CD14-positive monocyte (primary cell): ENCODE results near the gene CTSA. TPM values are rescaled to one million over a fixed set of nuclear protein-coding genes. Genes with fewer than 3 reads are reported as not detected.

Source experiments
- DNase-seq, 3 donors: peaks; one replicate each; pipeline ENCODE4 v3.0.0-alpha.2; 2011 to 2022
- H2AFZ ChIP-seq: 2 replicates; pipeline ENCODE4 v1.6.0; 2012; ENCODE audit warnings: mild to moderate bottlenecking, low read depth, low read length, inconsistent platforms; ENCODE audit not compliant: insufficient read depth, poor library complexity, severe bottlenecking
- H3K27ac ChIP-seq, 2 donors: 1 replicate in 1 of 2; 2 replicates in 1 of 2; pipeline ENCODE4 v1.5.1; 2012 to 2013; ENCODE audit warnings: low read length in 2 of 2, control low read depth in 1 of 2, inconsistent platforms in 1 of 2, low read depth in 1 of 2, mild to moderate bottlenecking in 1 of 2
- H3K27me3 ChIP-seq, 2 donors: one replicate each; pipeline versions ENCODE4 v1.6.0 to v1.6.1; 2011 to 2013; ENCODE audit warnings: low read length in 2 of 2; ENCODE audit not compliant: control insufficient read depth in 2 of 2, insufficient read depth in 2 of 2
- H3K36me3 ChIP-seq, 2 donors: replicated peaks in 1 of 2; 1 replicate in 1 of 2; 2 replicates in 1 of 2; pipeline versions ENCODE4 v1.5.1 to v1.6.1; 2012 to 2013; ENCODE audit warnings: low read length in 2 of 2, control low read depth in 1 of 2, inconsistent platforms in 1 of 2, mild to moderate bottlenecking in 1 of 2; ENCODE audit not compliant: insufficient read depth in 2 of 2, control insufficient read depth in 1 of 2
- H3K4me1 ChIP-seq, 2 donors: 1 replicate in 1 of 2; 2 replicates in 1 of 2; pipeline versions ENCODE4 v1.5.1 to v1.6.1; 2012 to 2013; ENCODE audit warnings: low read length in 2 of 2, control low read depth in 1 of 2, inconsistent platforms in 1 of 2, mild to moderate bottlenecking in 1 of 2, moderate library complexity in 1 of 2; ENCODE audit not compliant: insufficient read depth in 2 of 2, control insufficient read depth in 1 of 2
- H3K4me2 ChIP-seq: replicated peaks from 2 replicates; pipeline ENCODE3; 2012; ENCODE audit warnings: low read length, moderate library complexity, mild to moderate bottlenecking; ENCODE audit not compliant: poor library complexity, severe bottlenecking; ENCODE audit errors: extremely low read depth
- H3K4me3 ChIP-seq, 3 experiments: fragments of 200-600 bp in 1 of 3; sonication (generic) in 1 of 3; replicated peaks in 1 of 3; 1 replicate in 2 of 3; 2 replicates in 1 of 3; pipeline ENCODE4 v1.5.1; 2011 to 2013; ENCODE audit warnings: low read length in 3 of 3, mild to moderate bottlenecking in 3 of 3, control low read depth in 2 of 3, low read depth in 2 of 3, inconsistent platforms in 1 of 3, moderate library complexity in 1 of 3
- H3K79me2 ChIP-seq: 2 replicates; pipeline ENCODE4 v1.6.0; 2012; ENCODE audit warnings: mild to moderate bottlenecking, control low read depth, inconsistent platforms, low read length, moderate library complexity; ENCODE audit not compliant: insufficient read depth
- H3K9ac ChIP-seq: 2 replicates; pipeline ENCODE4 v1.6.0; 2017; ENCODE audit warnings: low read length, mild to moderate bottlenecking; ENCODE audit not compliant: insufficient read depth, poor library complexity, severe bottlenecking
- H3K9me3 ChIP-seq, 2 donors: replicated peaks in 1 of 2; 1 replicate in 1 of 2; 2 replicates in 1 of 2; pipeline versions ENCODE4 v1.5.1 to v1.6.1; 2012 to 2013; ENCODE audit warnings: low read length in 2 of 2, control low read depth in 1 of 2; ENCODE audit not compliant: control insufficient read depth in 1 of 2, insufficient read depth in 1 of 2
- H4K20me1 ChIP-seq: 2 replicates; pipeline ENCODE4 v1.6.0; 2012; ENCODE audit warnings: mild to moderate bottlenecking, low read length, control low read depth, moderate library complexity; ENCODE audit not compliant: insufficient read depth
- H3K27ac Mint-ChIP-seq, 7 donors: one replicate each; pipeline ENCODE4 v1.8.0; 2020; ENCODE audit warnings: mild to moderate bottlenecking in 7 of 7, mixed read lengths in 7 of 7, moderate library complexity in 6 of 7, inconsistent platforms in 2 of 7
- H3K27me3 Mint-ChIP-seq, 3 donors: one replicate each; pipeline ENCODE4 v1.8.0; 2021 to 2022; ENCODE audit warnings: low read depth in 3 of 3, mild to moderate bottlenecking in 3 of 3, mixed read lengths in 3 of 3, moderate library complexity in 3 of 3, inconsistent platforms in 1 of 3
- H3K36me3 Mint-ChIP-seq, 2 donors: one replicate each; pipeline ENCODE4 v1.8.0; 2020; ENCODE audit warnings: mixed read lengths in 2 of 2, inconsistent platforms in 1 of 2, mild to moderate bottlenecking in 1 of 2
- H3K4me1 Mint-ChIP-seq: one replicate; pipeline ENCODE4 v1.8.0; 2020; ENCODE audit warnings: mild to moderate bottlenecking, mixed read lengths
- H3K4me3 Mint-ChIP-seq, 2 donors: one replicate each; pipeline ENCODE4 v1.8.0; 2020; ENCODE audit warnings: mild to moderate bottlenecking in 2 of 2, mixed read lengths in 2 of 2, moderate library complexity in 1 of 2
- H3K9me3 Mint-ChIP-seq, 7 donors: one replicate each; pipeline ENCODE4 v1.8.0; 2020 to 2022; ENCODE audit warnings: mixed read lengths in 7 of 7, mild to moderate bottlenecking in 6 of 7, moderate library complexity in 6 of 7, inconsistent platforms in 2 of 7
- CTCF ChIP-seq: fragments of 200-600 bp; IDR thresholded peaks from one replicate; pipeline ENCODE4 v1.8.0; 2022; ENCODE audit warnings: antibody characterized with exemption, mild to moderate bottlenecking
- WGBS: methylation state at CpG from one replicate; pipeline ENCODE4 v1.1.5; 2013; ENCODE audit warnings: missing lambda C conversion rate; ENCODE audit not compliant: insufficient coverage; 5-methylcytosine and 5-hydroxymethylcytosine counted together
- intact Hi-C, 2 donors: fragments of 100-400 bp; cut with micrococcal nuclease; formaldehyde crosslinking; loops; one replicate each; pipeline versions ENCODE4 v1.15.0 to v1.15.1; 2023
- polyA plus RNA-seq, 3 donors: library from polyadenylated mRNA; depleted of rRNA in 1 of 3; unstranded in 2 of 3; stranded (reverse) in 1 of 3; fragments of 300-500 nt in 2 of 3; fragments of >200 nt in 1 of 3; fragmentation: Illumina TruSeq in 2 of 3; gene quantifications; 1 replicate in 2 of 3; 2 replicates in 1 of 3; pipeline ENCODE4 v1.2.3, GENCODE V29; 2012 to 2021

The CTSA gene
- polyA plus RNA-seq, 3 donors: 279 to 489 (median 366) TPM

DNA sequence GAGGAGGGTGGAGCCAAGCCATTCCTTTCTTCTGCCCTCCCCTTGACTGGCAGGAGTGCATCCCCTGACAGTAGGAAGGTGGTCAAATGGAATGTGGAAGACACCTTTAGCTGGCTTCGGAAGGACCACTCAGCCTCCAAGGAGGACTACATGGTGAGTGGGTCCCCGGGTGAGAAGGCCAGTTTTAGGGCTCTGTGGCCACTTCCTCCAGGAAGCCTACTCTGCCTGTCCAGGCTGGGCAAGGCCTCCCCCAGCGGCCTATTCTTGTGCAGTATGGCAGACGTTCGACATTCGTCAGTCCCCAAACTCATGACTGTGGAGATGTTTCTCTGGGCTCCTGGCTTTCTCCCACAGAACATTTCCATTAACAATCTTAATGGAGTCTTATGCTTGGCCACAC is 52.5 kb downstream of the CTSA start:
- Histone ChIP-seq H3K36me3 (peaks cover 75 to 96% of the 10 kb centered on the region in 2 donors), H3K27ac (peak overlapping the region; percentile 72 to 82), H3K4me1 (peaks cover 40 to 50% of the 10 kb centered on the region in 2 donors), H3K4me2 (no peak overlapping the region), H3K79me2 (peaks cover under 1% of the 10 kb centered on the region), H3K27me3 (no peaks in the 10 kb centered on the region), H3K4me3 (no peak overlapping the region), H4K20me1 (peaks cover 33% of the 10 kb centered on the region), H3K9ac (no peak overlapping the region), H2AFZ (no peak overlapping the region), H3K9me3 (no peaks in the 10 kb centered on the region)
- 100% methylated on average over 2 of the region's 6 CpGs for WGBS
- H3K9me3 Mint-ChIP-seq: no peaks in the 10 kb centered on the region
- DNase-seq: peak in 1 of 3 donors; percentile 23
- no peak for TF ChIP-seq CTCF
- intact Hi-C loops: no loop called here
- peaks cover 78 to 95% of the 10 kb centered on the region in 2 donors for H3K36me3 Mint-ChIP-seq
- no peak overlapping the region for H3K4me3 Mint-ChIP-seq
- H3K27me3 Mint-ChIP-seq: no peaks in the 10 kb centered on the region
- H3K27ac Mint-ChIP-seq: peak overlapping the region; percentile 88 to 99 (median 98)
- H3K4me1 Mint-ChIP-seq: peaks cover 36% of the 10 kb centered on the region

GRCh38 chr20:45944151-45944964 is 53.2 kb downstream of the CTSA start:
- Mint-ChIP-seq H3K27ac (peak overlapping the region; percentile 88 to 99 (median 98)), H3K9me3 (no peaks in the 10 kb centered on the region), H3K36me3 (peaks cover 79 to 95% of the 10 kb centered on the region in 2 donors), H3K27me3 (no peaks in the 10 kb centered on the region), H3K4me1 (peaks cover 36% of the 10 kb centered on the region), H3K4me3 (no peak overlapping the region)
- DNase-seq: peak; percentile 48 to 96 (median 87)
- Histone ChIP-seq H3K9ac (no peak overlapping the region), H3K27me3 (no peaks in the 10 kb centered on the region), H3K4me2 (no peak overlapping the region), H3K4me1 (peaks cover 40 to 50% of the 10 kb centered on the region in 2 donors), H3K27ac (peak overlapping the region; percentile 72 to 92), H3K36me3 (peaks cover 75 to 96% of the 10 kb centered on the region in 2 donors), H4K20me1 (peaks cover 38% of the 10 kb centered on the region), H3K9me3 (no peaks in the 10 kb centered on the region), H3K79me2 (no peaks in the 10 kb centered on the region), H2AFZ (no peak overlapping the region), H3K4me3 (no peak overlapping the region)
- intact Hi-C loops: no loop called here
- no peak for TF ChIP-seq CTCF
- 78% methylated on average over 5 of the region's 15 CpGs for WGBS
